SK-N-MC (cell line): ENCODE measurements around the gene TNNT3.

Source experiments
- DNase-seq: peaks from one replicate; pipeline ENCODE4 v3.0.0-alpha.2; 2011; ENCODE audit warnings: low read depth, low spot score
- H3K27ac ChIP-seq: fragments of 200-600 bp; sonication (generic); 2 replicates; pipeline ENCODE4 v1.5.1; 2016; ENCODE audit warnings: mixed run types
- H3K36me3 ChIP-seq: fragments of 200-600 bp; sonication (generic); 2 replicates; pipeline ENCODE4 v1.6.1; 2017; ENCODE audit warnings: antibody characterized with exemption, low read length, mixed read lengths; ENCODE audit not compliant: insufficient read depth
- H3K4me3 ChIP-seq: fragments of 200-600 bp; sonication (generic); 2 replicates; pipeline ENCODE4 v1.5.1; 2016
- H3K9ac ChIP-seq: fragments of 200-600 bp; sonication (generic); 2 replicates; pipeline ENCODE4 v1.8.0; 2017; ENCODE audit warnings: mixed run types, mixed read lengths; ENCODE audit not compliant: insufficient read length
- H3K9me3 ChIP-seq: fragments of 200-600 bp; sonication (generic); 2 replicates; pipeline ENCODE4 v1.6.1; 2017; ENCODE audit warnings: low read depth, mild to moderate bottlenecking, antibody characterized with exemption, low read length, moderate library complexity, mixed read lengths
- EZH2 ChIP-seq: fragments of 200-600 bp; sonication (generic); IDR thresholded peaks from one replicate; pipeline ENCODE4 v1.6.1; 2017; ENCODE audit warnings: antibody characterized with exemption
- FOXP2 ChIP-seq: optimal IDR thresholded peaks from 2 replicates; pipeline ENCODE3; 2011; ENCODE audit warnings: mild to moderate bottlenecking, moderate library complexity; ENCODE audit not compliant: insufficient read depth; ENCODE audit errors: extremely low read length, control extremely low read depth
- POLR2AphosphoS5 ChIP-seq: IDR thresholded peaks from 2 replicates; pipeline ENCODE4 v1.6.1; 2012; ENCODE audit warnings: mild to moderate bottlenecking, low read depth, low read length, borderline replicate concordance

Gene TNNT3

GRCh38 chr11:1979607-1980006 lies 60.1 kb downstream of the TNNT3 start:
- Histone ChIP-seq H3K9ac (no peak overlapping the region), H3K36me3 (no peaks in the 10 kb centered on the region), H3K9me3 (no peaks in the 10 kb centered on the region), H3K27ac (no peak overlapping the region), H3K4me3 (no peak overlapping the region)
- DNase-seq: no peak
- TF ChIP-seq FOXP2 (no peak), EZH2 (no peak), POLR2AphosphoS5 (no peak)

GRCh38 chr11:1982873-1983600 lies 63.5 kb downstream of the TNNT3 start:
- Histone ChIP-seq H3K4me3 (no peak overlapping the region), H3K9me3 (no peaks in the 10 kb centered on the region), H3K36me3 (no peaks in the 10 kb centered on the region), H3K27ac (no peak overlapping the region), H3K9ac (no peak overlapping the region)
- TF ChIP-seq EZH2 (no peak), FOXP2 (no peak), POLR2AphosphoS5 (no peak)
- no peak for DNase-seq

- TF ChIP-seq FOXP2 (no peak), POLR2AphosphoS5 (no peak), EZH2 (no peak)
- H3K9ac ChIP-seq: no peak overlapping the region
Measured at GRCh38 chr11:1983601-1983961, 64.1 kb downstream of the TNNT3 start.

DNA sequence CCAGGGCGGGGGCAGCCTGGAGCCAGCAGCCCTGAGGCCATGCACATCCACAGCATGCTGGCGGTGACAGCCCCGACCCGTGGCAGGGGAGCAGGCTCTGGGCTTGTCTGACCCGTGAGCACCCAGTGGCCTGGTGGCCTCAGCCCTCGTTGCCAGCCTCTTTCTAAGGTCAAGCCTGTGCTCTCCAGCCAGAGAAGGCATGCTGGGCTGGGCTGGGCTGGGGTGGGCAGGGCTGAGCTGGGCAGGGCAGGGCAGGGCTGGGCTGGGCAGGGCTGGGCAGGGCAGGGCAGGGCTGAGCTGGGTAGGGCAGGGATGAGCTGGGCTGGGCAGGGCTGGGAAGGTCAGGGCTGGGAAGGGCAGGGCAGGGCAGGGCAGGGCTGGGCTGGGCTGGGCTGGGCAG lies 67.5 kb downstream of the TNNT3 start:
- TF ChIP-seq EZH2 (no peak), POLR2AphosphoS5 (no peak), FOXP2 (no peak)
- DNase-seq: no peak
- no peak overlapping the region for H3K9ac ChIP-seq
- H3K9me3 ChIP-seq: no peaks in the 10 kb centered on the region
- H3K36me3 ChIP-seq: no peaks in the 10 kb centered on the region
- no peak overlapping the region for H3K27ac ChIP-seq
- H3K4me3 ChIP-seq: no peak overlapping the region

More at GRCh38 chr11:1983601-1983961, 64.1 kb downstream of the TNNT3 start:
- Histone ChIP-seq H3K4me3 (no peak overlapping the region), H3K27ac (no peak overlapping the region), H3K9me3 (no peaks in the 10 kb centered on the region), H3K36me3 (no peaks in the 10 kb centered on the region)
- DNase-seq: no peak

GRCh38 chr11:1988174-1988573 lies 68.7 kb downstream of the TNNT3 start:
- DNase-seq: no peak
- H3K9ac ChIP-seq: no peak overlapping the region
- TF ChIP-seq FOXP2 (no peak), POLR2AphosphoS5 (no peak), EZH2 (no peak)
- H3K4me3 ChIP-seq: no peak overlapping the region
- no peaks in the 10 kb centered on the region for H3K9me3 ChIP-seq
- H3K36me3 ChIP-seq: no peaks in the 10 kb centered on the region
- H3K27ac ChIP-seq: no peak overlapping the region
